KMS-11 (cell line): ENCODE measurements around the gene SAT2.

ENCODE experiments used
- H2AFZ ChIP-seq: fragments of 200-600 bp; sonication (generic); 2 replicates; pipeline ENCODE4 v1.6.1; 2016; ENCODE audit warnings: antibody characterized with exemption, mixed run types, low read depth
- H3K27ac ChIP-seq: fragments of 200-600 bp; sonication (generic); 2 replicates; pipeline ENCODE4 v1.6.1; 2016; ENCODE audit warnings: mild to moderate bottlenecking, mixed run types
- H3K27me3 ChIP-seq: fragments of 200-600 bp; sonication (generic); 2 replicates; pipeline ENCODE4 v1.6.1; 2017; ENCODE audit warnings: mild to moderate bottlenecking, low read depth, mixed run types, moderate library complexity; ENCODE audit not compliant: insufficient read depth
- H3K36me3 ChIP-seq: fragments of 200-600 bp; sonication (generic); 2 replicates; pipeline ENCODE4 v1.6.1; 2017; ENCODE audit warnings: mild to moderate bottlenecking, mixed run types; ENCODE audit not compliant: insufficient read depth
- H3K4me1 ChIP-seq: fragments of 200-600 bp; sonication (generic); 2 replicates; pipeline ENCODE4 v1.6.1; 2016; ENCODE audit warnings: mild to moderate bottlenecking, low read depth, mixed run types; ENCODE audit not compliant: poor library complexity, severe bottlenecking
- H3K4me2 ChIP-seq: fragments of 200-600 bp; sonication (generic); 2 replicates; pipeline ENCODE4 v1.7.0; 2016; ENCODE audit warnings: mild to moderate bottlenecking, mixed run types
- H3K4me3 ChIP-seq: fragments of 200-600 bp; sonication (generic); IDR thresholded peaks from 2 replicates; pipeline ENCODE4 v1.6.1; 2017; ENCODE audit warnings: low read depth, low read length, mixed read lengths; ENCODE audit not compliant: insufficient read depth
- H3K79me2 ChIP-seq: fragments of 200-600 bp; sonication (generic); 2 replicates; pipeline ENCODE4 v1.6.1; 2016; ENCODE audit warnings: low read depth, mixed run types; ENCODE audit not compliant: insufficient read depth
- H3K9ac ChIP-seq: fragments of 200-600 bp; sonication (generic); 2 replicates; pipeline ENCODE4 v1.6.1; 2016; ENCODE audit warnings: mild to moderate bottlenecking, mixed run types
- H4K20me1 ChIP-seq: fragments of 200-600 bp; sonication (generic); 2 replicates; pipeline ENCODE4 v1.6.1; 2016; ENCODE audit warnings: mild to moderate bottlenecking, mixed run types; ENCODE audit not compliant: insufficient read depth
- TF ChIP-seq, protein P1 (sequence below): fragments of 200-600 bp; sonication (generic); conservative IDR thresholded peaks from 2 replicates; pipeline ENCODE4 v1.6.1; 2017; ENCODE audit warnings: low read depth, mild to moderate bottlenecking, antibody characterized with exemption, low read length, moderate library complexity, mixed read lengths

The SAT2 gene

DNA sequence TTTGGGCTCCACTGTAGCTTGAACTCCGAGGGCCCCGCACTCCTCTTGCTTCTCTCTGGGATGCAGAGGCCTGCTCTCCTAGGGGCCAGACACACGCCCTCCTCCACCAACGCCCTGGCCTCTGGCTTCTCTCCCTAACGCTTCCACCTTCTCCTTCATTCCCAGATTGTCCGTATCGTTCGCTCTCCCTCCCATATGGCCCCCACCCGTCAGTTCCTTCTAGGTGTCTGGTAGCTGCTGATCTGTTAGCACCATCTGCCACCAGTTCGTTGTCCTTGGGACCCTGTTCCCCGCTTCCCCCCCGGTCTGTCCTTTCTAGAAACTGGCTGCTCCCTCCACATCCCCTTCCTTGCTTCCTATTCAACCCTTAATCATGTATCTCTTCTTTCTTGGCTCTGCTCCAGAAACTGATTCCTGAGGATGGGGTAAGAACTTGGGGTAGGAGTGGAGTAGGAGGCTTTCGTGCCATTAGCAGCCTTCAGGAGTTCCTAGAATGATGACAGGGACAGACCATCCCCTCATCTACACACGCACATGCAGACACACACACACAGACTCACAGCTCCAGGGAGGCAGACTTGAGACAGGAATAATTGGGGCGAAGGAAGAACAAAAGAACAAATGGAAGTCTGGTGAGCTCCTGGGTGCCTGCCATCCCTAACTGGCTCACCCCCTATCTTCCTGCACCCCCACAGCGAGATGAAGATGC lies 27.4 kb upstream of the SAT2 start:
- Histone ChIP-seq H3K27ac (no peak overlapping the region), H3K4me3 (no peak overlapping the region), H2AFZ (no peak overlapping the region), H3K79me2 (no peaks in the 10 kb centered on the region), H3K4me1 (no peaks in the 10 kb centered on the region), H3K36me3 (no peaks in the 10 kb centered on the region), H3K9ac (no peak overlapping the region), H3K27me3 (no peaks in the 10 kb centered on the region), H3K4me2 (no peak overlapping the region), H4K20me1 (no peaks in the 10 kb centered on the region)
- TF ChIP-seq, protein P1, sequence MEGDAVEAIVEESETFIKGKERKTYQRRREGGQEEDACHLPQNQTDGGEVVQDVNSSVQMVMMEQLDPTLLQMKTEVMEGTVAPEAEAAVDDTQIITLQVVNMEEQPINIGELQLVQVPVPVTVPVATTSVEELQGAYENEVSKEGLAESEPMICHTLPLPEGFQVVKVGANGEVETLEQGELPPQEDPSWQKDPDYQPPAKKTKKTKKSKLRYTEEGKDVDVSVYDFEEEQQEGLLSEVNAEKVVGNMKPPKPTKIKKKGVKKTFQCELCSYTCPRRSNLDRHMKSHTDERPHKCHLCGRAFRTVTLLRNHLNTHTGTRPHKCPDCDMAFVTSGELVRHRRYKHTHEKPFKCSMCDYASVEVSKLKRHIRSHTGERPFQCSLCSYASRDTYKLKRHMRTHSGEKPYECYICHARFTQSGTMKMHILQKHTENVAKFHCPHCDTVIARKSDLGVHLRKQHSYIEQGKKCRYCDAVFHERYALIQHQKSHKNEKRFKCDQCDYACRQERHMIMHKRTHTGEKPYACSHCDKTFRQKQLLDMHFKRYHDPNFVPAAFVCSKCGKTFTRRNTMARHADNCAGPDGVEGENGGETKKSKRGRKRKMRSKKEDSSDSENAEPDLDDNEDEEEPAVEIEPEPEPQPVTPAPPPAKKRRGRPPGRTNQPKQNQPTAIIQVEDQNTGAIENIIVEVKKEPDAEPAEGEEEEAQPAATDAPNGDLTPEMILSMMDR, result no peak

DNA sequence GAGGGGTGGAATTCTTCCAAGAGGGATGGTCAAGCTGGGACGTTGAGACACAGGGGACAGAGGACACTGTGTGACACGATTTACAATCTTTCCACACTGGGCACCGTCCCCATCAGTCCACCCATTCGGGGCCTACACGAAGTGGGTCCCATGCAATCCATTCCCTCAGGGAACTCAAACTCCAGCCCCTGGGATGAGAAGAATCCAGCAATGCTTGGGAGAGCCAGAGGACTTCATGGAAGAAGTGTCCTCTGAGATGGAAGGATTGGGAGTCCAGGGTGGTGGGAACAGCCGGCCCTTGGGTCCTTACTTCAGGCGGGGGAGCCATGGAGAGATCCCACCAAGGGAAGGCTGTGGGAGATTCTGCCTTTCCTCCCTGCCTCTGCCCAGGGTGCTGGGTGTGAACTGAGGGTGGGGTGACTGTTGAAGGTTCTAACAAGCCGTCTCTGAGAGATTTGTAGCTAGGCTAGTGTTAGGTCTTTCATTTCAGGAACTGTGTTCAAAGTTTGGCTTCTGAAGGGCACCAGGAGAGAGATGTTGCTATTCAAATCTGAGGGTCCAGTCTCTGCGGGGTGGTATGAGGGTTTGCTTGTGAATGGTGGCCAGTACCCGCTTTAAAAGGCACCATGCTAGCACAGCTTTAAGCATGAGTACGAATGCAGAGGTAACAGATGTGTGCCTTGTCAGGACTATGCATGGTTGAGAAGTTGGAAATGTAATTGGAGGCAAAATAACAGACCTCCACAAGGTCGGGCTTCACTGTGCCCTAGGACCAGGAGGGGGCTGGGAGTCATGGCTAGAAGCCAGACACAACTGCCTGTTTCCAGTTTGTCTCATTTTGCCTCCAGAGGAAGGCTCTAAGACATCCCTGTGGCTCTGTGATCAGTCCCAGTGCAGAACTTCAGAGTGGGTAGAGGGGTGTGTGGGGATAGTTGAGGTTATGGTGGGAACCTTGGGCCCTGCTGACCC lies 25.1 kb upstream of the SAT2 start:
- H3K4me1 ChIP-seq, result no peaks in the 10 kb centered on the region
- H2AFZ ChIP-seq, result no peak overlapping the region
- H3K9ac ChIP-seq, result no peak overlapping the region
- no peak overlapping the region for H3K4me2 ChIP-seq
- no peak overlapping the region for H3K27ac ChIP-seq
- no peaks in the 10 kb centered on the region for H3K27me3 ChIP-seq
- no peak overlapping the region for H3K4me3 ChIP-seq
- no peaks in the 10 kb centered on the region for H3K79me2 ChIP-seq
- no peaks in the 10 kb centered on the region for H3K36me3 ChIP-seq
- TF ChIP-seq, protein P1, result no peak
- no peaks in the 10 kb centered on the region for H4K20me1 ChIP-seq

DNA sequence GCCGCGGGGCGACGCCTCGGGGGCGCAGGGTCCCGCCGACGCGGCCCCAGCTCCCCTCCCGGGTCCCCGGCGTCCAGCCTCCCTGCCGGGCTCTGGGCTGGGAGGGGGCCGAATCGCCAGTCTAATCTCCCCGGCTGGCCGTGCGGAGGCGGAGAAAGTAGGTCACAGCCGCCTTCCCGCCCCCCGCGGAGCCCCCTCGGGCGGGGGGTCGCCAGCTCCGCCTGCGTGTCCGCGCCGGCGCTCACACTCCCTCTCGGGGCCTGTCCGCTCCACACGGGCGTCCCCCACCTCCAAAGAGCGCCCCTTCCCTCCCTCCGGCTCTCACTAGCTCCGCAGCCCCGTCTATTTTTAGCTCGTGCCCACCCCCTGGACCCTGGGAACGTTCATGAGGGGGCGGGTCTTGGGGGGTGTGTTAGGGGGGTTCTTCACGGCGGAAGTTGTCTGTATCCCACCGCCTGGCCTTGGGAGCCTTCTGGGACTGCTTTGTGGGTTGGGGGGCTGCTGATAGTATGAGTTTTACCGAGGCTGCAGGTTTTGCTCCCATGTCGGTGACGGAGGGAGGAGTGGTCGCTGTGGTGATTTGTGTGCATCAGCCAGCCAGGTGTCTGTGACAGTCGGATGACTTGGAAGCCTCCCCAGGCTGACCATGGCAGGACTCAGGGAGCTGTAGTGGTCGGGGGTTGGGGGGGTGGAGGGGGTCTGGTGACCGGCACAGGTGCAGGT lies 24.2 kb upstream of the SAT2 start:
- H3K4me1 ChIP-seq, result no peaks in the 10 kb centered on the region
- no peaks in the 10 kb centered on the region for H3K36me3 ChIP-seq
- no peaks in the 10 kb centered on the region for H3K79me2 ChIP-seq
- no peak overlapping the region for H3K4me3 ChIP-seq
- H3K9ac ChIP-seq, result no peak overlapping the region
- H4K20me1 ChIP-seq, result no peaks in the 10 kb centered on the region
- no peak overlapping the region for H3K27ac ChIP-seq
- H3K27me3 ChIP-seq, result no peaks in the 10 kb centered on the region
- no peak overlapping the region for H2AFZ ChIP-seq
- no peak overlapping the region for H3K4me2 ChIP-seq
- TF ChIP-seq, protein P1, result no peak

DNA sequence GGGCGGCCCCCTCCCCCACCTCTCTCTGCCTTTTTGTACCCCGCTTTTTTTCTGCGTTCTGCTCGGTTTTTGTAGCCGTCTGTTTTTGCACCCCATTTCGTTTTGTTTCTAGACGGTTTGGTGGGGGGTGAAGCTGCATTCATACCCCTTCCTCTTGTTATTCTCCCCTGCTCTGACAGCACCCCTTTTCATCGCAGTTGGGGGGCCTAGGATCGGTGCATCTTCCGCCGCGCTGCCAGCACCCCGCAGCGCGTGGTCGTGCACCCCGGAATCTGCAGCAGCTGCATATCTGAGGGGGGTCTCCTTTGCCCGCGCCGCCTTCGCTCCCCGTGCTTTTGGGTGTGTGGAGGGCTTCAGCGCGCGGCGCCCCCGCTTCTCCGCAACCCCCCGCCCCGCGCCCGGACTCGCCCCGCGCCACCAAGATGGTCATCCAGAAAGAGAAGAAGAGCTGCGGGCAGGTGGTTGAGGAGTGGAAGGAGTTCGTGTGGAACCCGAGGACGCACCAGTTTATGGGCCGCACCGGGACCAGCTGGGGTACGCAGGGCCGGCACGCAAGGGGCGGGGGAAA lies 23.6 kb upstream of the SAT2 start:
- no peaks in the 10 kb centered on the region for H4K20me1 ChIP-seq
- H3K4me3 ChIP-seq, result no peak overlapping the region
- no peaks in the 10 kb centered on the region for H3K4me1 ChIP-seq
- H3K9ac ChIP-seq, result no peak overlapping the region
- no peaks in the 10 kb centered on the region for H3K27me3 ChIP-seq
- TF ChIP-seq, protein P1, result no peak
- no peak overlapping the region for H2AFZ ChIP-seq
- no peak overlapping the region for H3K27ac ChIP-seq
- H3K36me3 ChIP-seq, result no peaks in the 10 kb centered on the region
- H3K4me2 ChIP-seq, result no peak overlapping the region
- no peaks in the 10 kb centered on the region for H3K79me2 ChIP-seq
